ENCODE measurements around the gene KRT16. TPM values are rescaled to one million over a fixed set of nuclear protein-coding genes. Genes with fewer than 3 reads are reported as not detected.
A peak's percentile ranks its signal among the peaks of the same experiment; 100 is the strongest.

KRT16 gene
- total and polyA plus RNA-seq, 2 of the 8 experiments (the other 6 are each of a cell fraction or from before 2014, with no cell fraction given), result not detected

GRCh38 chr17:41659427-41660212 is 47.1 kb upstream of the KRT16 start:
- no peaks in the 10 kb centered on the region for H4K20me1 ChIP-seq (replicated peaks in 1 of 2; ENCODE audit: control insufficient read depth in 1 of 2, insufficient read depth in 2 of 2, low read length in 2 of 2)
- DNase-seq (ENCODE audit: low read depth in 1 of 2, low spot score in 2 of 2) (no peak), FAIRE-seq (no peak)
- no peak overlapping the region for H4K5ac ChIP-seq (ENCODE audit: insufficient read length, low read depth, low read length)
- no peak overlapping the region for H2BK120ac ChIP-seq (replicated peaks; ENCODE audit: low read depth, low read length)
- H2BK15ac ChIP-seq (ENCODE audit: low read length), result 0 out of 2 replicates have a peak overlapping the region, but pooled peaks have one; percentile 61
- H2AFZ ChIP-seq (ENCODE audit: low read length), result no peak overlapping the region
- H3K9ac ChIP-seq (replicated peaks in 1 of 4; ENCODE audit: extremely low read depth in 1 of 4, low read depth in 3 of 4, low read length in 3 of 4), result no peak overlapping the region
- 0 out of 2 replicates have a peak, but pooled peaks cover 3% of the 10 kb centered on the region for H3K23me2 ChIP-seq (ENCODE audit: low read depth, low read length)
- no peak for TF ChIP-seq E2F6 (IDR thresholded peaks at IDR 0.05)
- no peaks in the 10 kb centered on the region for H3K36me3 ChIP-seq (ENCODE audit: control insufficient read depth in 2 of 4, insufficient read depth in 4 of 4, low read length in 3 of 4)
- H2BK5ac ChIP-seq (ENCODE audit: low read depth, low read length), result no peak overlapping the region
- no peak overlapping the region for H2AK5ac ChIP-seq (ENCODE audit: low read depth, low read length)
- H3K79me1 ChIP-seq (ENCODE audit: low read depth, low read length), result no peaks in the 10 kb centered on the region
- no peak overlapping the region for H3K27ac ChIP-seq (ENCODE audit: low read depth, low read length)
- no peak overlapping the region for H3K18ac ChIP-seq (ENCODE audit: extremely low read depth, low read length)
- no peaks in the 10 kb centered on the region for H3K79me2 ChIP-seq (ENCODE audit: control insufficient read depth in 1 of 2, insufficient read depth in 2 of 2, low read length in 2 of 2)
- H3K56ac ChIP-seq (replicated peaks; ENCODE audit: insufficient read length, low read depth, low read length), result no peak overlapping the region
- no peak overlapping the region for H3K23ac ChIP-seq (ENCODE audit: insufficient read length)
- POLR2A ChIA-PET (ENCODE audit: partially characterized antibody), result interaction anchor here (0.8 to 1.5 kb wide), 4 partner anchors 20 to 110 kb away, joined by 3 to 5 read pairs (median 4); no protein-coding TSS in a partner anchor
- CTCF ChIA-PET (ENCODE audit: partially characterized antibody), result interaction anchor here (0.6 to 12.1 kb wide), 7 partner anchors 11 to 227 kb away, joined by 3 to 338 read pairs (median 4); partner anchors contain the start of gene KRT19
- H3K4ac ChIP-seq (replicated peaks; ENCODE audit: insufficient read length, low read depth, low read length), result no peak overlapping the region
- H3K14ac ChIP-seq (ENCODE audit: insufficient read length), result no peak overlapping the region
- H3K4me1 ChIP-seq (replicated peaks in 1 of 4; ENCODE audit: control insufficient read depth in 3 of 4, insufficient read depth in 4 of 4, low read length in 3 of 4), result peaks cover 0 to 15% (median 5%) of the 10 kb centered on the region in 4 experiments; a peak in 5 of 7 replicates
- no peak overlapping the region for H3K4me3 ChIP-seq (ENCODE audit: extremely low read depth in 1 of 4, insufficient read depth in 2 of 4, low read depth in 3 of 4, low read length in 4 of 4)
- peak overlapping the region; percentile 69; the same call in 1 of the 2 replicates for H4K8ac ChIP-seq (ENCODE audit: extremely low read depth, insufficient read depth, low read length)
- no peak overlapping the region for H3K4me2 ChIP-seq (ENCODE audit: insufficient read depth in 1 of 2, low read depth in 2 of 2, low read length in 2 of 2)
- H2BK20ac ChIP-seq (ENCODE audit: low read length), result no peak overlapping the region
- 86% methylated on average over 11 of the region's 11 CpGs; no CpG with 5 or more reads in 1 of the 2 experiments for WGBS, 2 experiments (ENCODE audit: extremely low coverage in 1 of 2, insufficient coverage in 1 of 2, insufficient read length in 1 of 2, insufficient replicate concordance in 2 of 2, low coverage in 1 of 2, low lambda C conversion rate in 2 of 2, missing lambda C conversion rate in 1 of 2)
- H2BK12ac ChIP-seq (ENCODE audit: low read depth, low read length), result no peak overlapping the region
- H4K91ac ChIP-seq (replicated peaks; ENCODE audit: insufficient read length, low read length), result no peak overlapping the region
- no peaks in the 10 kb centered on the region for H3K9me3 ChIP-seq (ENCODE audit: insufficient read depth in 2 of 2, low read depth in 1 of 2, low read length in 1 of 2)
- no peaks in the 10 kb centered on the region; a peak in 2 of 7 replicates for H3K27me3 ChIP-seq (replicated peaks in 1 of 4; ENCODE audit: control insufficient read depth in 3 of 4, extremely low read depth in 1 of 4, insufficient read depth in 3 of 4, low read length in 3 of 4)

Measured in H1 (cell line).